SK-N-SH (cell line): Measurements from ENCODE around the gene SPTLC1.

Source experiments
- CHD2 ChIP-seq: fragments of 150-350 bp; IDR thresholded peaks from 2 replicates; pipeline ENCODE4 v1.6.1; 2018; ENCODE audit warnings: low read length; ENCODE audit not compliant: partially characterized antibody
- EP300 ChIP-seq, 2 experiments: IDR thresholded peaks; 2 replicates each; pipeline versions ENCODE4 v1.4.0 to v1.6.1; 2012; ENCODE audit warnings: borderline replicate concordance in 1 of 2, low read depth in 1 of 2, low read length in 1 of 2
- JUND ChIP-seq: IDR thresholded peaks from 2 replicates; pipeline ENCODE4 v1.4.0; 2012
- POLR2AphosphoS5 ChIP-seq: IDR thresholded peaks from 2 replicates; pipeline ENCODE4 v1.6.1; 2012; ENCODE audit warnings: low read depth, low read length
- TAF1 ChIP-seq: IDR thresholded peaks from 2 replicates; pipeline ENCODE4 v1.6.1; 2012; ENCODE audit warnings: low read depth, mild to moderate bottlenecking, low read length, moderate library complexity, borderline replicate concordance
- YY1 ChIP-seq: IDR thresholded peaks from 2 replicates; pipeline ENCODE4 v1.4.0; 2012; ENCODE audit warnings: low read depth, mild to moderate bottlenecking
- TF ChIP-seq, protein P1 (sequence below): fragments of 200-600 bp; sonication (generic); IDR thresholded peaks from 2 replicates; pipeline ENCODE4 v1.6.1; 2017; ENCODE audit warnings: antibody characterized with exemption, mild to moderate bottlenecking, moderate library complexity

DNA sequence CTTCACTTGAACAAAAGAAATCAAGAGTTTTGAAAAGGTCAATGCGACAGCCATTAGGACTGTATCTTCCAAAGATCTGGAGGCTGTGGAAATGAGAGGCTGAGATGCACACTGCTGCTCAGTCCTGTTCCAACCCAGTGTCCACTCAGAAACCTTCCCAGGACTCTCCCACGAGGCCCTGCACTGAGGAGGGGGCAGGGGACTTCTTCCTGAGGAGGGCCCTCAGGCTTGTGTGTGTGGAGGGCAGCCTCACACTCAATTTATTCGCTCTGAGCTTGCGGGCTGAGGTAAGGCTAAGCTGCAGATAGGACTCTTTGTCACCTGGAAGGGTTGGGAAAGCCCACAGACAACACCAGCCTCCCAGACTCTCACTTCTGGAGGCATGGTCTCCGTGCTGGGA, 95.6 kb downstream of the SPTLC1 start:
- TF ChIP-seq POLR2AphosphoS5 (no peak), YY1 (no peak), CHD2 (no peak), EP300 (IDR thresholded peaks at IDR 0.05; ENCODE audit: borderline replicate concordance in 1 of 2, low read depth in 1 of 2, low read length in 1 of 2) (no peak), JUND (no peak), TAF1 (no peak)
- TF ChIP-seq, protein P1, sequence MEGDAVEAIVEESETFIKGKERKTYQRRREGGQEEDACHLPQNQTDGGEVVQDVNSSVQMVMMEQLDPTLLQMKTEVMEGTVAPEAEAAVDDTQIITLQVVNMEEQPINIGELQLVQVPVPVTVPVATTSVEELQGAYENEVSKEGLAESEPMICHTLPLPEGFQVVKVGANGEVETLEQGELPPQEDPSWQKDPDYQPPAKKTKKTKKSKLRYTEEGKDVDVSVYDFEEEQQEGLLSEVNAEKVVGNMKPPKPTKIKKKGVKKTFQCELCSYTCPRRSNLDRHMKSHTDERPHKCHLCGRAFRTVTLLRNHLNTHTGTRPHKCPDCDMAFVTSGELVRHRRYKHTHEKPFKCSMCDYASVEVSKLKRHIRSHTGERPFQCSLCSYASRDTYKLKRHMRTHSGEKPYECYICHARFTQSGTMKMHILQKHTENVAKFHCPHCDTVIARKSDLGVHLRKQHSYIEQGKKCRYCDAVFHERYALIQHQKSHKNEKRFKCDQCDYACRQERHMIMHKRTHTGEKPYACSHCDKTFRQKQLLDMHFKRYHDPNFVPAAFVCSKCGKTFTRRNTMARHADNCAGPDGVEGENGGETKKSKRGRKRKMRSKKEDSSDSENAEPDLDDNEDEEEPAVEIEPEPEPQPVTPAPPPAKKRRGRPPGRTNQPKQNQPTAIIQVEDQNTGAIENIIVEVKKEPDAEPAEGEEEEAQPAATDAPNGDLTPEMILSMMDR = no peak
